Stimulated activated naive B cell treated with anti-CD40 and anti-IgM and Interleukin-4, amounts not matched to agents 10 μg/mL and 1 μg/mL and 100 μg/mL, for 72 hours (primary cell): Measurements from ENCODE around the gene FBXL19.
A peak's percentile ranks its signal among the peaks of the same experiment; 100 is the strongest.

Source experiments
- ATAC-seq, 2 donors: fragments of 150-1000 bp; cut with Tn5 transposase; replicated peaks; 2 replicates each; pipeline ENCODE4 v1.10.0; 2021; ENCODE audit warnings: moderate library complexity in 1 of 2
- DNase-seq: peaks from one replicate; pipeline ENCODE4 v3.0.0; 2021
- H3K27ac Mint-ChIP-seq: one replicate; pipeline ENCODE4 v1.8.0; 2022; ENCODE audit warnings: mild to moderate bottlenecking, mixed read lengths
- H3K27me3 Mint-ChIP-seq, 2 donors: one replicate each; pipeline ENCODE4 v1.8.0; 2022; ENCODE audit warnings: mixed read lengths in 2 of 2
- H3K36me3 Mint-ChIP-seq, 2 donors: one replicate each; pipeline ENCODE4 v1.8.0; 2022; ENCODE audit warnings: mixed read lengths in 2 of 2, mild to moderate bottlenecking in 1 of 2
- H3K4me1 Mint-ChIP-seq, 2 donors: one replicate each; pipeline ENCODE4 v1.8.0; 2022; ENCODE audit warnings: mixed read lengths in 2 of 2, mild to moderate bottlenecking in 1 of 2
- H3K4me3 Mint-ChIP-seq, 2 donors: one replicate each; pipeline ENCODE4 v1.8.0; 2022; ENCODE audit warnings: mild to moderate bottlenecking in 2 of 2, mixed read lengths in 2 of 2, moderate library complexity in 1 of 2
- H3K9me3 Mint-ChIP-seq, 2 donors: one replicate each; pipeline ENCODE4 v1.8.0; 2022; ENCODE audit warnings: mixed read lengths in 2 of 2, mild to moderate bottlenecking in 1 of 2

FBXL19 gene

GRCh38 chr16:30983289-30983889, 60.0 kb downstream of the FBXL19 start:
- ATAC-seq, result no peak
- Mint-ChIP-seq H3K27me3 (no peaks in the 10 kb centered on the region), H3K9me3 (no peaks in the 10 kb centered on the region), H3K36me3 (peaks cover 54 to 60% of the 10 kb centered on the region in 2 donors), H3K4me1 (peaks cover 5 to 21% of the 10 kb centered on the region in 2 donors), H3K27ac (peak overlapping the region; percentile 25), H3K4me3 (no peak overlapping the region)
- DNase-seq, result no peak

DNA sequence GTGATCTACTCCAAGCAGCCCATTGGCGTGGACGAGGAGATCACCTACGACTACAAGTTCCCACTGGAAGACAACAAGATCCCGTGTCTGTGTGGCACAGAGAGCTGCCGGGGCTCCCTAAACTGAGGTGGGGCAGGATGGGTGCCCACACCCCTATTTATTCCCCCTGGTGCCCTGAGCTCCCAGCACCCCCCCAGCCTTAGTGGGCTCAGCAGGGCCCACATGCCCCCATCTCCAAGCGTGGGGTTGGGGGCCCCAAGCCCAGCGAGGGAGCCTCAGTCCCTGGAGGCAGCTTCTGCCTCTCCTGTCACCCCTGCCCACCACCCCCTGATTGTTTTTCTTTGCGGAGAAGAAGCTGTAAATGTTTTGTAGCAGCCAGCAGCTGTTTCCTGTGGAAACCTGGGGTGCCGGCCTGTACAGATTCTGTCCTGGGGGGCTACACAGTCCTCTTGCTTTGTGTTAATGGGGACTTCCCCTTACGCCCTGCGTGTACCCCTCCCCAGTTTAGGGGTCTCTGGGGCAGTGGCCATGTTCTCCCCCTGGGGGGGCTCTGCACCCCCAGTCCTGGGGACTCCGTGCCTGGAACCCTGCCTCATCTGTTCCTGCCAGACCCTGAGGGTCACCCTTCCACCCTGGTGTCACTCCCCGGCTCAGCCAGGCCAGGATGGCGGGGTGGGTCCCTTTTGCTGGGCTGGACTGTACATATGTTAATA, 60.7 kb downstream of the FBXL19 start:
- no peak overlapping the region for H3K4me3 Mint-ChIP-seq
- no peaks in the 10 kb centered on the region for H3K9me3 Mint-ChIP-seq
- H3K36me3 Mint-ChIP-seq, result peaks cover 51 to 58% of the 10 kb centered on the region in 2 donors
- peaks cover 8 to 21% of the 10 kb centered on the region in 2 donors for H3K4me1 Mint-ChIP-seq
- no peaks in the 10 kb centered on the region for H3K27me3 Mint-ChIP-seq
- DNase-seq, result no peak
- peak overlapping the region; percentile 25 for H3K27ac Mint-ChIP-seq
- no peak for ATAC-seq

- DNase-seq, result peak; percentile 63
- Mint-ChIP-seq H3K36me3 (peaks cover 53 to 58% of the 10 kb centered on the region in 2 donors), H3K4me3 (no peak within 1 kb of the TSS), H3K27me3 (no peaks in the 10 kb centered on the region), H3K9me3 (no peaks in the 10 kb centered on the region), H3K4me1 (peaks cover 8 to 21% of the 10 kb centered on the region in 2 donors), H3K27ac (no peak within 1 kb of the TSS)
- ATAC-seq, result peak; percentile 82 to 83
These were observed 61.5 kb downstream of the FBXL19 start, which contains the start of gene HSD3B7 for GRCh38 chr16:30984669-30985400. TSS of gene HSD3B7 (plus strand) at chr16:30985207. CDS start at chr16:30985659, 452 bp downstream.

DNA sequence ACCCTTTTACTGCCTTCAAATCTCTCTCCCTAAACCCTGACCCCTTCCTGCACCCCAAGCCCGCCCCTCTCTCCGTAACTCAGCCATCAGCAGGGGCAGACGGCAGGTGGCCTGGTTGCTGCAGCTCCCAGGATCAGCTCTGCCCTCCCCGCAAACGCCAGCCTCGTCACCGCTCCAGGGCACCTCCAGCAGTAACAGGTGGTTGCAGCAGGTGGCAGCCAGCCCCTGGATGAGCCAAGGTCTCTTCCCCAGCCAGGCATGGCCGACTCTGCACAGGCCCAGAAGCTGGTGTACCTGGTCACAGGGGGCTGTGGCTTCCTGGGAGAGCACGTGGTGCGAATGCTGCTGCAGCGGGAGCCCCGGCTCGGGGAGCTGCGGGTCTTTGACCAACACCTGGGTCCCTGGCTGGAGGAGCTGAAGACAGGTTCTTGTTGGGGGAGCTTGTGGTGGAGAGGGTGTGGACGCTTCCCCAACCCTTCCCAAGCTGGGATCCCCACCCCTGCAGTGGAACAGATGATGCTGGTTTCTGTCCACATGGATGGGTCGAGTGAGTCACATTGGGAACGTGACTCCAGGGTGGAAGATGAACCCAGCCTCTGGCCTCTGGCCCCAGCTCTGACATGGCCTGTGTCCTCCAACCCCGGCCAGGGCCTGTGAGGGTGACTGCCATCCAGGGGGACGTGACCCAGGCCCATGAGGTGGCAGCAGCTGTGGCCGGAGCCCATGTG, 62.2 kb downstream of the FBXL19 start:
- ATAC-seq, result peak in 1 of 2 donors; percentile 8
- Mint-ChIP-seq H3K4me3 (no peak overlapping the region), H3K4me1 (peaks cover 8 to 21% of the 10 kb centered on the region in 2 donors), H3K36me3 (peaks cover 49 to 51% of the 10 kb centered on the region in 2 donors), H3K27ac (no peak overlapping the region), H3K27me3 (no peaks in the 10 kb centered on the region), H3K9me3 (no peaks in the 10 kb centered on the region)
- DNase-seq, result no peak

GRCh38 chr16:30986129-30986991, 63.0 kb downstream of the FBXL19 start:
- H3K4me1 Mint-ChIP-seq, result peaks cover 8 to 21% of the 10 kb centered on the region in 2 donors
- no peak for ATAC-seq
- peak overlapping the region; percentile 22 for H3K27ac Mint-ChIP-seq

GRCh38 chr16:30987581-30988190, 64.3 kb downstream of the FBXL19 start:
- Mint-ChIP-seq H3K27ac (no peak overlapping the region), H3K27me3 (no peaks in the 10 kb centered on the region), H3K4me1 (peaks cover 8 to 21% of the 10 kb centered on the region in 2 donors), H3K36me3 (peaks cover 35 to 45% of the 10 kb centered on the region in 2 donors), H3K4me3 (no peak overlapping the region), H3K9me3 (no peaks in the 10 kb centered on the region)
- ATAC-seq (no peak), DNase-seq (no peak)

More at GRCh38 chr16:30986129-30986991, 63.0 kb downstream of the FBXL19 start:
- Mint-ChIP-seq H3K4me3 (no peak overlapping the region), H3K36me3 (peaks cover 46 to 49% of the 10 kb centered on the region in 2 donors), H3K27me3 (no peaks in the 10 kb centered on the region), H3K9me3 (no peaks in the 10 kb centered on the region)
- DNase-seq, result no peak

DNA sequence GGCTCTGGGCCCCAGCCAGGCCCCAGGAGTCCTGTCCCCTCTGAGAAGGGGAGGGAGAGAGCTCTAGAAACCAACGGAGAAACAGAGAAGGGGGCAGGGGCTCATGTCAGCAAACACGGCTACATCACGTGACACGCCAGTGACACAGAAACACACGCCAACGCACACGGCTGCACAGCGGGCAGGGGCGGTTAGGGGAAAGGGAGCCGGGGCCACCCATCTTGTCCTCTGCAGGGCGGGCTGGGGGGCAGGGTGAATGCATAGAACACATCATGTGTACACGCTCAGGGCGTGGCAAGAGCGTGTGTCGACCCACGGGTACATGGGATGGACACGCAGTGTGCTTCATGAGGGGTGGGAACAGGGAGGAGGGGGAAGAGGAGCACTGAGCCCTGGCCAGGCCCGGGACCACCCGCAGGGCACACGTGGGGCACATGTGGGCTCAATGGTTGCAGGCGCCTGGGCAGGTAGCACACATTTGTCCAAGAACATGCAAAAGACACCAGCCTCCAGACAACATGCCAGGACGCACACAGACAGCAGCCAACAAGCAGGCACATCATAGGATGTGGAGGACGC, 66.2 kb downstream of the FBXL19 start:
- Mint-ChIP-seq H3K9me3 (no peaks in the 10 kb centered on the region), H3K27ac (no peak overlapping the region), H3K27me3 (no peaks in the 10 kb centered on the region), H3K4me1 (peaks cover 9 to 10% of the 10 kb centered on the region in 2 donors), H3K4me3 (no peak overlapping the region), H3K36me3 (peaks cover 21 to 29% of the 10 kb centered on the region in 2 donors)
- DNase-seq (no peak), ATAC-seq (no peak)

- DNase-seq (no peak), ATAC-seq (no peak)
- peaks cover 19 to 27% of the 10 kb centered on the region in 2 donors for H3K36me3 Mint-ChIP-seq
- no peak overlapping the region for H3K4me3 Mint-ChIP-seq
- no peaks in the 10 kb centered on the region for H3K9me3 Mint-ChIP-seq
- H3K4me1 Mint-ChIP-seq, result peaks cover 4 to 11% of the 10 kb centered on the region in 2 donors
- no peaks in the 10 kb centered on the region for H3K27me3 Mint-ChIP-seq
- H3K27ac Mint-ChIP-seq, result no peak overlapping the region
These were observed 66.7 kb downstream of the FBXL19 start for GRCh38 chr16:30990105-30990504.

GRCh38 chr16:30991052-30991451, 67.7 kb downstream of the FBXL19 start:
- no peak for DNase-seq
- Mint-ChIP-seq H3K36me3 (peaks cover 15 to 18% of the 10 kb centered on the region in 2 donors), H3K27ac (no peak overlapping the region), H3K4me3 (no peak overlapping the region), H3K27me3 (no peaks in the 10 kb centered on the region), H3K9me3 (no peaks in the 10 kb centered on the region), H3K4me1 (peaks cover 0 to 8% of the 10 kb centered on the region in 2 donors)
- ATAC-seq, result no peak

- ATAC-seq, result no peak
- peaks cover 6 to 8% of the 10 kb centered on the region in 2 donors for H3K36me3 Mint-ChIP-seq
- no peak overlapping the region for H3K4me3 Mint-ChIP-seq
- H3K9me3 Mint-ChIP-seq, result no peaks in the 10 kb centered on the region
- peak overlapping the region; percentile 70 for H3K27ac Mint-ChIP-seq
- H3K4me1 Mint-ChIP-seq, result peaks cover 11 to 12% of the 10 kb centered on the region in 2 donors
- DNase-seq, result no peak
- no peaks in the 10 kb centered on the region for H3K27me3 Mint-ChIP-seq
These were observed 69.0 kb downstream of the FBXL19 start for GRCh38 chr16:30992276-30992780.

- no peak for ATAC-seq
- H3K4me1 Mint-ChIP-seq, result peaks cover 15 to 16% of the 10 kb centered on the region in 2 donors
- H3K27ac Mint-ChIP-seq, result peak overlapping the region; percentile 70
These were observed 69.8 kb downstream of the FBXL19 start for GRCh38 chr16:30992931-30993816.

DNA sequence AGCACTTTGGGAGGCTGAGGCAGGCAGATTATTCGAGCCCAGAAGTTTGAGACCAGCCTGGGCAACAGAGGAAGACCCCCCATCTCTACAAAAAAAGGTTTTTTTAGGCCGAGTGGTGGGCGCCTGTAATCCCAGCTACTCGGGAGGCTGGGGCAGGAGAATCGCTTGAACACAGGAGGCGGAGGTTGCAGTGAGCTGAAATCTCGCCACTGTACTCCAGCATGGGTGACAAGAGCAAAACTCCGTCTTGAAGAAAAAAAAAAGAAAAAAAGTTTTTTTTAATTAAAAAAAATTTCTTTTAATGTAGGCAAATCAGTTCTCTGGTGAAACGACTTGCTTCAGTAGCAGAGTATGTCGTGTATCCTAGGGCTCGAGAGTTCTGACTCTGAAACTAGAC, 72.6 kb downstream of the FBXL19 start:
- no peak for ATAC-seq
- peak overlapping the region; percentile 87 to 93 for H3K4me3 Mint-ChIP-seq

More at GRCh38 chr16:30992931-30993816, 69.8 kb downstream of the FBXL19 start:
- Mint-ChIP-seq H3K4me3 (no peak overlapping the region), H3K27me3 (no peaks in the 10 kb centered on the region), H3K9me3 (no peaks in the 10 kb centered on the region), H3K36me3 (peaks cover 3 to 6% of the 10 kb centered on the region in 2 donors)
- DNase-seq, result no peak

More for the DNA sequence above, 72.6 kb downstream of the FBXL19 start:
- peaks cover 13 to 15% of the 10 kb centered on the region in 2 donors for H3K4me1 Mint-ChIP-seq
- no peaks in the 10 kb centered on the region for H3K36me3 Mint-ChIP-seq
- no peak for DNase-seq
- no peaks in the 10 kb centered on the region for H3K9me3 Mint-ChIP-seq
- no peaks in the 10 kb centered on the region for H3K27me3 Mint-ChIP-seq
- peak overlapping the region; percentile 87 for H3K27ac Mint-ChIP-seq
